Astrocyte of the cerebellum (primary cell): ENCODE results near the gene RBBP6.

Experiments used
- DNase-seq: peaks from one replicate; pipeline ENCODE4 v3.0.0-alpha.2; 2011; ENCODE audit warnings: low read depth
- H3K4me3 ChIP-seq: 2 replicates; pipeline ENCODE4 v1.5.1; 2011; ENCODE audit warnings: mild to moderate bottlenecking, low read depth, low read length, moderate library complexity
- CTCF ChIP-seq: IDR thresholded peaks from 2 replicates; pipeline ENCODE4 v1.5.1; 2012; ENCODE audit warnings: low read length, low read depth, moderate library complexity, mild to moderate bottlenecking; ENCODE audit errors: missing control alignments
- in situ Hi-C: cut with HindIII; loops from 2 replicates; pipeline ENCODE4 v1.10.0; 2017; ENCODE audit warnings: low sequenced_read_pairs

RBBP6 gene

GRCh38 chr16:24539850-24540601, 660 bp downstream of the RBBP6 start:
- peak overlapping the region; percentile 93 for H3K4me3 ChIP-seq
- TF ChIP-seq CTCF, result no peak
- in situ Hi-C loops, result no loop called here
- no peak for DNase-seq

- in situ Hi-C loops, result no loop called here
- H3K4me3 ChIP-seq, result peak overlapping the region; percentile 93
- TF ChIP-seq CTCF, result no peak
- no peak for DNase-seq
These were observed 1.3 kb downstream of the RBBP6 start for GRCh38 chr16:24540602-24541210.

GRCh38 chr16:24541233-24541933, 2.0 kb downstream of the RBBP6 start:
- in situ Hi-C loops, result no loop called here
- DNase-seq, result no peak
- TF ChIP-seq CTCF, result no peak
- peak overlapping the region; percentile 93 for H3K4me3 ChIP-seq

- in situ Hi-C loops, result no loop called here
- no peak for DNase-seq
- TF ChIP-seq CTCF, result no peak
- H3K4me3 ChIP-seq, result no peak overlapping the region
These were observed 4.6 kb downstream of the RBBP6 start for GRCh38 chr16:24543949-24544348.

- no peak for DNase-seq
- no peak overlapping the region for H3K4me3 ChIP-seq
- no peak for TF ChIP-seq CTCF
- in situ Hi-C loops, result no loop called here
These were observed 5.3 kb downstream of the RBBP6 start for GRCh38 chr16:24544640-24545039.

- in situ Hi-C loops, result no loop called here
- no peak for TF ChIP-seq CTCF
These were observed 10.9 kb downstream of the RBBP6 start for GRCh38 chr16:24550295-24550694.

More at GRCh38 chr16:24550295-24550694, 10.9 kb downstream of the RBBP6 start:
- DNase-seq, result no peak
- no peak overlapping the region for H3K4me3 ChIP-seq
